B cell (primary cell): Measurements from ENCODE around the gene EPAS1. TPM values are rescaled to one million over a fixed set of nuclear protein-coding genes. Genes with fewer than 3 reads are reported as not detected.

Experiments
- ATAC-seq: fragments of 200-7000 bp; cut with Tn5 transposase; one replicate; pipeline ENCODE4 v1.10.0; 2021; ENCODE audit warnings: low read depth, mild to moderate bottlenecking, moderate number of reproducible peaks, moderate library complexity
- CTCF ChIA-PET: fragments of 350-600 bp; sonication (Branson Sonifier 250); formaldehyde crosslinking; loops from one replicate; lab custom pipeline; 2021; ENCODE audit warnings: antibody characterized with exemption, inconsistent platforms; lab: Charles Lee
- POLR2A ChIA-PET: fragments of 350-600 bp; sonication (Branson Sonifier 250); formaldehyde crosslinking; loops from one replicate; lab custom pipeline; 2021; ENCODE audit warnings: antibody characterized with exemption; lab: Charles Lee
- DNase-seq: peaks from one replicate; pipeline ENCODE4 v3.0.0; 2013
- H2AFZ ChIP-seq: 2 replicates; pipeline ENCODE4 v1.6.1; 2012; ENCODE audit warnings: mild to moderate bottlenecking, low read depth, low read length; ENCODE audit not compliant: insufficient read depth, poor library complexity, severe bottlenecking
- H3K27ac ChIP-seq, 2 donors: 1 replicate in 1 of 2; 2 replicates in 1 of 2; pipeline ENCODE4 v1.5.1; 2012 to 2013; ENCODE audit warnings: low read length in 2 of 2, mild to moderate bottlenecking in 2 of 2, moderate library complexity in 1 of 2
- H3K27me3 ChIP-seq, 4 experiments: fragments of 200-600 bp in 1 of 4; sonication (generic) in 1 of 4; replicated peaks in 1 of 4; 1 replicate in 2 of 4; 2 replicates in 2 of 4; pipeline versions ENCODE4 v1.6.1 to v1.7.0; 2013 to 2016; ENCODE audit warnings: low read length in 3 of 4, mild to moderate bottlenecking in 2 of 4, mixed read lengths in 1 of 4, moderate library complexity in 1 of 4; ENCODE audit not compliant: insufficient read depth in 4 of 4, control insufficient read depth in 3 of 4; ENCODE audit errors: control extremely low read depth in 1 of 4
- H3K36me3 ChIP-seq, 2 experiments: replicated peaks in 1 of 2; 1 replicate in 1 of 2; 2 replicates in 1 of 2; pipeline versions ENCODE4 v1.6.1 to v1.7.1; 2013; ENCODE audit warnings: low read length in 1 of 2; ENCODE audit not compliant: insufficient read depth in 2 of 2, control insufficient read depth in 1 of 2; ENCODE audit errors: control extremely low read depth in 1 of 2, extremely low read depth in 1 of 2
- H3K4me1 ChIP-seq, 2 donors: fragments of 200-600 bp in 1 of 2; sonication (generic) in 1 of 2; 1 replicate in 1 of 2; 2 replicates in 1 of 2; pipeline versions ENCODE4 v1.5.1 to v1.6.1; 2013 to 2017; ENCODE audit warnings: low read length in 2 of 2; ENCODE audit not compliant: control insufficient read depth in 2 of 2, insufficient read depth in 2 of 2
- H3K4me2 ChIP-seq: replicated peaks from 2 replicates; pipeline ENCODE3; 2012; ENCODE audit warnings: mild to moderate bottlenecking, low read depth, low read length; ENCODE audit not compliant: poor library complexity, severe bottlenecking
- H3K4me3 ChIP-seq, 5 experiments: fragments of 200-600 bp in 1 of 5; sonication (generic) in 1 of 5; 1 replicate in 3 of 5; 2 replicates in 2 of 5; pipeline versions ENCODE4 v1.5.1 to v1.7.0; 2011 to 2016; ENCODE audit warnings: low read length in 4 of 5, mild to moderate bottlenecking in 4 of 5, low read depth in 2 of 5, control low read depth in 1 of 5, moderate library complexity in 1 of 5; ENCODE audit not compliant: insufficient read depth in 1 of 5; ENCODE audit errors: control extremely low read depth in 1 of 5, extremely low read depth in 1 of 5
- H3K79me2 ChIP-seq: fragments of 200-600 bp; sonication (generic); one replicate; pipeline ENCODE4 v1.6.0; 2016; ENCODE audit warnings: low read length; ENCODE audit not compliant: control insufficient read depth, insufficient read depth
- H3K9ac ChIP-seq: fragments of 200-600 bp; sonication (generic); 2 replicates; pipeline ENCODE4 v1.6.1; 2017; ENCODE audit warnings: mild to moderate bottlenecking, low read length, moderate library complexity
- H3K9me3 ChIP-seq, 3 donors: one replicate each; pipeline versions ENCODE4 v1.6.1 to v1.7.1; 2013; ENCODE audit warnings: low read length in 2 of 3; ENCODE audit not compliant: control insufficient read depth in 2 of 3, insufficient read depth in 1 of 3; ENCODE audit errors: control extremely low read depth in 1 of 3
- H4K20me1 ChIP-seq: 2 replicates; pipeline ENCODE4 v1.6.0; 2012; ENCODE audit warnings: mild to moderate bottlenecking, low read length; ENCODE audit not compliant: insufficient read depth, control insufficient read depth, poor library complexity, severe bottlenecking
- H3K27ac Mint-ChIP-seq: one replicate; pipeline ENCODE4 v1.8.0; 2021; ENCODE audit warnings: mixed read lengths
- H3K27me3 Mint-ChIP-seq: one replicate; pipeline ENCODE4 v1.8.0; 2021; ENCODE audit warnings: mixed read lengths
- H3K4me1 Mint-ChIP-seq: one replicate; pipeline ENCODE4 v1.8.0; 2021; ENCODE audit warnings: mixed read lengths
- H3K4me3 Mint-ChIP-seq: one replicate; pipeline ENCODE4 v1.8.0; 2021; ENCODE audit warnings: mixed read lengths
- H3K9me3 Mint-ChIP-seq: one replicate; pipeline ENCODE4 v1.8.0; 2022; ENCODE audit warnings: mixed read lengths; ENCODE audit not compliant: insufficient read depth
- CTCF ChIP-seq: fragments of 200-600 bp; IDR thresholded peaks from one replicate; pipeline ENCODE4 v1.8.0; 2022; ENCODE audit warnings: antibody characterized with exemption, mild to moderate bottlenecking
- EZH2 ChIP-seq: IDR thresholded peaks from 2 replicates; pipeline ENCODE4 v1.6.1; 2012; ENCODE audit warnings: borderline replicate concordance, low read depth, mild to moderate bottlenecking, moderate library complexity, low read length; ENCODE audit not compliant: insufficient read depth, poor library complexity, severe bottlenecking
- WGBS: methylation state at CpG from one replicate; pipeline ENCODE4 v1.1.5; 2013; ENCODE audit warnings: missing lambda C conversion rate; ENCODE audit not compliant: insufficient coverage; 5-methylcytosine and 5-hydroxymethylcytosine counted together
- intact Hi-C: fragments of 100-400 bp; cut with micrococcal nuclease; formaldehyde crosslinking; loops from one replicate; pipeline ENCODE4 v1.10.0; 2022
- polyA plus RNA-seq: library from polyadenylated mRNA; depleted of rRNA; stranded (reverse); fragments of >200 nt; gene quantifications from 2 replicates; pipeline ENCODE4 v1.2.3, GENCODE V29; 2012
- total RNA-seq, 2 donors: library from RNA; stranded (reverse); fragments of 120-200 nt in 1 of 2; gene quantifications; 1 replicate in 1 of 2; 2 replicates in 1 of 2; pipeline versions ENCODE4 v1.2.3 to v1.2.4, GENCODE V29; 2013 to 2022

Gene EPAS1
- total and polyA plus RNA-seq, 2 donors (not counting 1 experiment from before 2014, with no cell fraction given) = 0.06 to 0.37 TPM

GRCh38 chr2:46311651-46312223, 14.5 kb downstream of the EPAS1 start:
- WGBS = no CpG with 5 or more reads among the region's 6 CpGs
- H3K9ac ChIP-seq = no peak overlapping the region

GRCh38 chr2:46313063-46313462, 15.9 kb downstream of the EPAS1 start:
- intact Hi-C loops = no loop called here
- Histone ChIP-seq H3K36me3 (no peaks in the 10 kb centered on the region), H3K4me2 (no peak overlapping the region), H4K20me1 (no peaks in the 10 kb centered on the region), H3K9me3 (no peaks in the 10 kb centered on the region), H3K4me1 (no peaks in the 10 kb centered on the region), H2AFZ (no peak overlapping the region), H3K4me3 (no peak overlapping the region), H3K9ac (no peak overlapping the region), H3K27me3 (peaks cover 0 to 7% (median 0%) of the 10 kb centered on the region in 4 experiments), H3K27ac (no peak overlapping the region), H3K79me2 (no peaks in the 10 kb centered on the region)
- POLR2A ChIA-PET = no interaction called here
- Mint-ChIP-seq H3K4me1 (no peaks in the 10 kb centered on the region), H3K27me3 (peaks cover 35% of the 10 kb centered on the region), H3K9me3 (no peaks in the 10 kb centered on the region), H3K4me3 (no peak overlapping the region), H3K27ac (no peak overlapping the region)
- WGBS = 100% methylated on average over 3 of the region's 3 CpGs
- DNase-seq (no peak), ATAC-seq (no peak)
- CTCF ChIA-PET = no interaction called here
- TF ChIP-seq EZH2 = no peak
- no peak for TF ChIP-seq CTCF

More at GRCh38 chr2:46311651-46312223, 14.5 kb downstream of the EPAS1 start:
- ATAC-seq = no peak
- Mint-ChIP-seq H3K27me3 (peaks cover 33% of the 10 kb centered on the region), H3K27ac (no peak overlapping the region), H3K4me1 (no peaks in the 10 kb centered on the region), H3K9me3 (no peaks in the 10 kb centered on the region), H3K4me3 (no peak overlapping the region)
- Histone ChIP-seq H3K4me2 (no peak overlapping the region), H3K79me2 (no peaks in the 10 kb centered on the region), H3K4me1 (no peaks in the 10 kb centered on the region), H3K27me3 (peaks cover 0 to 7% (median 0%) of the 10 kb centered on the region in 4 experiments), H3K36me3 (no peaks in the 10 kb centered on the region), H3K27ac (no peak overlapping the region), H4K20me1 (no peaks in the 10 kb centered on the region), H3K4me3 (no peak overlapping the region), H3K9me3 (no peaks in the 10 kb centered on the region), H2AFZ (no peak overlapping the region)
- TF ChIP-seq EZH2 = no peak
- intact Hi-C loops = no loop called here
- ChIA-PET POLR2A (no interaction called here), CTCF (no interaction called here)
- DNase-seq = no peak
